C4-2B (cell line): ENCODE data around the gene IGDCC3.

Experiments
- H3K27ac ChIP-seq: fragments of 450-650 bp; 2 replicates; pipeline ENCODE4 v1.5.1; 2017
- ZFX ChIP-seq: fragments of 450-650 bp; IDR thresholded peaks from 2 replicates; pipeline ENCODE4 v1.6.1; 2017
- TF ChIP-seq, protein P1 (sequence below): fragments of 450-650 bp; conservative IDR thresholded peaks from 2 replicates; pipeline ENCODE4 v1.5.1; 2017; ENCODE audit warnings: mild to moderate bottlenecking

IGDCC3 gene

DNA sequence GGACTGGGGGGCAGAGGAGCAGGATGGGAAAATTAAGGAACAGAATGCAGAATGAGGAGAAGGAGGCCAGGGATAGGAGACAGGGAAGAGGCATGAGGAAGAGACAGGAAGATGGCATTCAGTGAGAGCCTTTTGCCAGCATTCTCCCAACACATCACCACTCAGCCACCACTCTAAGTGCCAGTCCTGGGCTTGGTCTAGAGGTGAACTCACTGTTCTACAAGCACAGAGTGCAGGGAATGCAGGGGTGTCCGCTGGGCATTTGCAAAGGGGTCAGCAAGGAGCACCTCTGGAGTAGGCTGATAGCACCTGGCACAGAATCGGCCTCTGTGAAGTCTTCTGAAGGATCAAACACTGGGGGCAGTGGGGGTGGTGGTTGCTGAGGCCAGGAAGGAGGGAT, 14.6 kb upstream of the IGDCC3 start:
- TF ChIP-seq ZFX, result no peak
- TF ChIP-seq, protein P1, sequence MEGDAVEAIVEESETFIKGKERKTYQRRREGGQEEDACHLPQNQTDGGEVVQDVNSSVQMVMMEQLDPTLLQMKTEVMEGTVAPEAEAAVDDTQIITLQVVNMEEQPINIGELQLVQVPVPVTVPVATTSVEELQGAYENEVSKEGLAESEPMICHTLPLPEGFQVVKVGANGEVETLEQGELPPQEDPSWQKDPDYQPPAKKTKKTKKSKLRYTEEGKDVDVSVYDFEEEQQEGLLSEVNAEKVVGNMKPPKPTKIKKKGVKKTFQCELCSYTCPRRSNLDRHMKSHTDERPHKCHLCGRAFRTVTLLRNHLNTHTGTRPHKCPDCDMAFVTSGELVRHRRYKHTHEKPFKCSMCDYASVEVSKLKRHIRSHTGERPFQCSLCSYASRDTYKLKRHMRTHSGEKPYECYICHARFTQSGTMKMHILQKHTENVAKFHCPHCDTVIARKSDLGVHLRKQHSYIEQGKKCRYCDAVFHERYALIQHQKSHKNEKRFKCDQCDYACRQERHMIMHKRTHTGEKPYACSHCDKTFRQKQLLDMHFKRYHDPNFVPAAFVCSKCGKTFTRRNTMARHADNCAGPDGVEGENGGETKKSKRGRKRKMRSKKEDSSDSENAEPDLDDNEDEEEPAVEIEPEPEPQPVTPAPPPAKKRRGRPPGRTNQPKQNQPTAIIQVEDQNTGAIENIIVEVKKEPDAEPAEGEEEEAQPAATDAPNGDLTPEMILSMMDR, result no peak

DNA sequence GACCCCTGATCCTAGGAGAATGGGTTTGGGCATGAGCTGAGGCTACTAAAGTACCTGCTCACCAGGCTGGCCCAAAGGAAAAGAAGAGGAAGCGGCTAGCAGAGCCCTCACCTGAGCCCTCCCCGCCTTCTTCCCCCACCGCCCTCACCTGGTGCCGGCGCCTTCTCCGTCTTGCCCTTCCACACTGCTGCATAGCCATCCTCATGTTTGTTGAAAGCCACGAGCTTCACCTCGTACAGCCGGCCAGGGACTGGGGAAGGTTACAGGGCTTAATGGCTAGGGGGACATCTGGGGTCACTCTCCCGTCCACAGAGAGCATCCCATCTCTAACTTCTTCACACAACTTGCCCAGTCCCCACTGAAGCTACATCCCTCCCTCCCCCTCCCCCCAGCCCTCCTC, 13.9 kb upstream of the IGDCC3 start:
- H3K27ac ChIP-seq, result no peak overlapping the region
- TF ChIP-seq, protein P1, result no peak
- TF ChIP-seq ZFX, result no peak

More for the DNA sequence above, 14.6 kb upstream of the IGDCC3 start:
- no peak overlapping the region for H3K27ac ChIP-seq

DNA sequence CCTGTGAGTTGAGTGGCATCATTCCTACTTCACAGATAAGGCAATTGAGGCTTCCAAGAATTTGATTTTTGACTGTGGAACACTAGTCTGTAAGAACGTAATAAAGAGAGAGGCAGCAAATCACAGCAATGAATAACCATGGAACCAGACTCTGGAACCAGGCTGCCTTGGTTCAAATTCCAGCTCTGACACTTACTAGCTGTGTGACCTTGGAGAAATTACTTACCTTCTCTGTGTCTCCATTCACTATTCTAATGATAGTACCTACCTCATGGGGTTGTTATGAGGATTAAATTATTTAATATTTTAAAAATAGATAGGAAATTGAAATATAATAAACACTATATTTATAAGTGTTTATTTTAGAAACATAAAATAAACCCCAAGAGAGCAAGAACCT, 12.6 kb upstream of the IGDCC3 start:
- TF ChIP-seq ZFX, result no peak
- TF ChIP-seq, protein P1, result no peak
- no peak overlapping the region for H3K27ac ChIP-seq

DNA sequence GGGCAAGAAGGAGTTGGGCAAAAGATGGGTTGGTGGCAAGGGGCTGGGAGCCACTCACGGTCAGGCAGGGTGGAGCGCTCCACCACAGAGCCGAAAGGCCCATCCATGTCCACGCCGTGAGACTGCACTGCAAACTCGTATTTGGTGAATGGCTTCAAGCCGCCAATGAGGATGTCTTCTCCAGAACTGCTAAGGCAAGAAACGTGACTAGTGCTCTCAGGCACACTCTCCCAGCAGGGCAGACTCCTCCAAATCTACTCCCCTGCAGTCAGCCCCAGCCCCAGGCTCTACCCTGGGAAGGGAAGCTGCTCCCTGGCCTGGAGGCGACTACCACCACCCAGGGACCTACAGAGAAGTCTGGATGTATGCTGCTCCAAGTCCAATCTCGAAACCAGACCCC, 11.4 kb upstream of the IGDCC3 start:
- H3K27ac ChIP-seq, result no peak overlapping the region
- TF ChIP-seq, protein P1, result no peak
- TF ChIP-seq ZFX, result no peak

DNA sequence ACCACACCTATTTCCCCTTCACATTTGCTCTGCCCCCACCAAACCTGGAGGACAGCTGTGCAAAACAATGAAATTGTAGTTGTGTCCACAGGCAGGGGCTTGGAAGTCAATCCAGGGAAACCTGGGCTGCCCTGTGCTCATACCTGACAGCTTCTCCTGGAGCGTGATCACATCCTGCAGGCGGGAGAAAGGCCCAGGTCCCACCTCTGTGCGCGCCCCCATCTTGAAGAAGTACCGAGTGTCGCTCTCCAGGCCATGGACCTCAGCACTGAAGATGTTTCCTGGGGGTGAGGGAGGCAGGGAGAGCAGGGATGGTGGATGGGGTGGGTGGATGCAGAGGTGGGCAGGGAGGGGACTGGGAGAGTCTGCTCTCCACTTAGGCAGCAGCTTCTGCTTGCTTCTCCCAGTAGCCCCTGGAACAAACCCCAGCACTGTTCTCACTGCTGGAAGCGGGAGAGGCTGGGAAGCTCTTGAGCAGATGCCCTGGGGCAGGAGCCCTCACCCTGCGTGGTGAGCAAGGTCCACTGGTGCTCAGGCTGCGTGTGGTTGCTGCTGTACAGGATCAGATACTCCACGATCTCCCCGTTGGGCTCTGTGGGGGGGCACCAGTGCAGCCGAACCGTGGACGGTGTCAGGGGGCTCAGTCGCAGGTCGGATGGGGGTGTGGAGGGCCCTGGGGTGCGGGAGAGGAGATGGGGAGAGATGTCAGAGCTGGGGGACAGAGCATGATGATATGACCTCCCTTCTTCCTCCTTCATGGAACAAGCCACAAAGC, 10.7 kb upstream of the IGDCC3 start:
- TF ChIP-seq, protein P1, result no peak
- no peak for TF ChIP-seq ZFX
- H3K27ac ChIP-seq, result no peak overlapping the region

DNA sequence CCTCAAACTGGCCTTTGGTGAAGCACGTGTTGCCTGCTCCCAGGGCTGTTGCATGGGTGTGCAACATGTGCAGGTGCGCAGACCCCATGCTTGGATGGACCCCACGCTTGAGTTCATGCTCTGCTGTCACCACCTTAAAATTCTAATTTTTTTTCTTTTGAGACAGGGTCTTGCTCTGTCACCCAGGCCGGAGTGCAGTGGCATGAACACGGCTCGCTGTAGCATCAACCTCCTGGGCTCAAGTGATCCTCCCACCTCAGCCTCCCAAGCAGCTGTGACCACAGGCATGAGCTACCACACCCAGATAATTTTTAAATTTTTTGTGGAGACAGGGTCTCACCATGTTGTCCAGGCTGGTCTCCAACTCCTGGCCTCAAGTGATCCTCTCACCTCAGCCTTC, 9.1 kb upstream of the IGDCC3 start:
- no peak for TF ChIP-seq ZFX
- TF ChIP-seq, protein P1, result no peak
- no peak overlapping the region for H3K27ac ChIP-seq

DNA sequence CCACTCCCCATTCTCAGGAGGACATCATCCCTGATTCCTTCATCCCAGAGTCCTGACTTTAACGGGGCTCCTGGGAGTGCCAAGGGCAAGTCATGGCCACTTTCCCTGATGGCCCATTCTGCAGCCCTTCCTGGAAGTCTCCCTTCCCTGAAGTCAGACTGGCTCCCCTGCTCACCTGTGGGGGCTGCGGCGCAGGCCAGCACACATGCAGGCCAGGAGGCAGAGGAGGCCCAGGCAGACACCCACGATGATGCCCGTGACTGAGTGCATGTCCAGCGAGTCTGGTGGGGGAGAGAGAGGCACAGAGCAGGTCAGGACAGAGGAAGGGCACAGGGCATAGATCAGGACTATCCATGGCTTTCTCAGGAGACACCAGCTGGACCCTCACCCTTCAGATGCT, 8.6 kb upstream of the IGDCC3 start:
- H3K27ac ChIP-seq, result no peak overlapping the region
- no peak for TF ChIP-seq ZFX
- TF ChIP-seq, protein P1, result no peak
